Heart left ventricle (tissue), 13 donors: ENCODE results near the gene CD8B.

ENCODE experiments used
- POLR2A ChIP-seq, 2 donors: fragments of 450-650 bp; IDR thresholded peaks; one replicate each; pipeline ENCODE4 v1.6.1; 2017; ENCODE audit warnings: antibody characterized with exemption in 2 of 2, mild to moderate bottlenecking in 2 of 2, moderate library complexity in 2 of 2
- TF ChIP-seq, protein P1 (sequence below), 12 donors: fragments of 200-600 bp; sonication (generic) in 4 of 12; IDR thresholded peaks; one replicate each; pipeline versions ENCODE4 v1.5.0 to v1.8.0; 2018 to 2022; ENCODE audit warnings: antibody characterized with exemption in 12 of 12, mild to moderate bottlenecking in 5 of 12
- donor health status: ischemic (EF 13 %, LVEDD 7.1; RV severe dilation, severe dysfunction).
- donor health status: DM: no; HTN: yes; CAD: no.
- donor health status: DM: no; HTN: no; CAD: no.
- donor health status: ischemic (EF 25% LVEDD 6.9; RV normal size, moderate dysfunction).
- donor health status: ischemic (EF 25% LVEDD 5.7; RV mildly dilated, moderate dysfunction).
- donor health status: ischemic (EF 35%, LVEDD 5.7; RV mildly dilated, moderate dysfunction).
- donor health status: nonischemic (EF 11% LVEDD 7.7; RV severe dilation, severe dysfunction).
- donor health status: DM: yes; HTN: yes; CAD: no.
- donor health status: PGD.
- donor health status: ischemic (EF 29% LVEDD 5.4; RV normal size, mild dysfunction).
- donor health status: nonischemic (EF 23%, LVEDD 6.1; RV moderate dilation, normal function).

DNA sequence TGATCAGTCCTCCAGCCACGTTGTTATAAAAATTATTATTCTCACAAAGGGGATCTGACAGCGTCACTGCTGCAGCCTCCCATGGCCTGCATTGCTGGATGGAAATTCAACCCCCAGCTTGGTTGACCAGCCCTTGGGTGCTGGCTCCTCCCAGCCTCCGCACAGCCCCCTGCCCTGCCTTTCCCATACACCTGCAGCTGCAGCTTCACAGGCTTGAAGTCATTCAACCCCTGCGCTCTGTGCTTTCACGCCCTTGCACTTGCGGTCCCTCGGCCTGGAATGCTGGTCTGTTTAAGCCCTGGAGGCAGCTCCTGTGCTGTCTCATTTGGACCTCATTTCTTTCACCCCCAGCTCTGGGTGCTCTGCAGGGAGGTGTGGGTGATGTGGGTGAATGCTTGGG, 70.1 kb downstream of the CD8B start:
- no peak for TF ChIP-seq POLR2A (IDR thresholded peaks at IDR 0.05)
- TF ChIP-seq, protein P1, sequence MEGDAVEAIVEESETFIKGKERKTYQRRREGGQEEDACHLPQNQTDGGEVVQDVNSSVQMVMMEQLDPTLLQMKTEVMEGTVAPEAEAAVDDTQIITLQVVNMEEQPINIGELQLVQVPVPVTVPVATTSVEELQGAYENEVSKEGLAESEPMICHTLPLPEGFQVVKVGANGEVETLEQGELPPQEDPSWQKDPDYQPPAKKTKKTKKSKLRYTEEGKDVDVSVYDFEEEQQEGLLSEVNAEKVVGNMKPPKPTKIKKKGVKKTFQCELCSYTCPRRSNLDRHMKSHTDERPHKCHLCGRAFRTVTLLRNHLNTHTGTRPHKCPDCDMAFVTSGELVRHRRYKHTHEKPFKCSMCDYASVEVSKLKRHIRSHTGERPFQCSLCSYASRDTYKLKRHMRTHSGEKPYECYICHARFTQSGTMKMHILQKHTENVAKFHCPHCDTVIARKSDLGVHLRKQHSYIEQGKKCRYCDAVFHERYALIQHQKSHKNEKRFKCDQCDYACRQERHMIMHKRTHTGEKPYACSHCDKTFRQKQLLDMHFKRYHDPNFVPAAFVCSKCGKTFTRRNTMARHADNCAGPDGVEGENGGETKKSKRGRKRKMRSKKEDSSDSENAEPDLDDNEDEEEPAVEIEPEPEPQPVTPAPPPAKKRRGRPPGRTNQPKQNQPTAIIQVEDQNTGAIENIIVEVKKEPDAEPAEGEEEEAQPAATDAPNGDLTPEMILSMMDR (IDR thresholded peaks at IDR 0.05), result no peak
